GM12873 (cell line): ENCODE data around the gene TSHZ2.

Experiments
- TF ChIP-seq, protein P1 (sequence below): IDR thresholded peaks from 2 replicates; pipeline ENCODE4 v1.5.1; 2012; ENCODE audit warnings: low read depth, mild to moderate bottlenecking, moderate library complexity, low read length, control low read depth; ENCODE audit not compliant: insufficient read depth; ENCODE audit errors: missing control alignments

The TSHZ2 gene

GRCh38 chr20:52998268-52998667, 26.1 kb downstream of the TSHZ2 start:
- TF ChIP-seq, protein P1, sequence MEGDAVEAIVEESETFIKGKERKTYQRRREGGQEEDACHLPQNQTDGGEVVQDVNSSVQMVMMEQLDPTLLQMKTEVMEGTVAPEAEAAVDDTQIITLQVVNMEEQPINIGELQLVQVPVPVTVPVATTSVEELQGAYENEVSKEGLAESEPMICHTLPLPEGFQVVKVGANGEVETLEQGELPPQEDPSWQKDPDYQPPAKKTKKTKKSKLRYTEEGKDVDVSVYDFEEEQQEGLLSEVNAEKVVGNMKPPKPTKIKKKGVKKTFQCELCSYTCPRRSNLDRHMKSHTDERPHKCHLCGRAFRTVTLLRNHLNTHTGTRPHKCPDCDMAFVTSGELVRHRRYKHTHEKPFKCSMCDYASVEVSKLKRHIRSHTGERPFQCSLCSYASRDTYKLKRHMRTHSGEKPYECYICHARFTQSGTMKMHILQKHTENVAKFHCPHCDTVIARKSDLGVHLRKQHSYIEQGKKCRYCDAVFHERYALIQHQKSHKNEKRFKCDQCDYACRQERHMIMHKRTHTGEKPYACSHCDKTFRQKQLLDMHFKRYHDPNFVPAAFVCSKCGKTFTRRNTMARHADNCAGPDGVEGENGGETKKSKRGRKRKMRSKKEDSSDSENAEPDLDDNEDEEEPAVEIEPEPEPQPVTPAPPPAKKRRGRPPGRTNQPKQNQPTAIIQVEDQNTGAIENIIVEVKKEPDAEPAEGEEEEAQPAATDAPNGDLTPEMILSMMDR = no peak

GRCh38 chr20:52999040-52999439, 26.9 kb downstream of the TSHZ2 start:
- TF ChIP-seq, protein P1 = no peak

GRCh38 chr20:53001498-53002301, 29.5 kb downstream of the TSHZ2 start:
- TF ChIP-seq, protein P1 = no peak

DNA sequence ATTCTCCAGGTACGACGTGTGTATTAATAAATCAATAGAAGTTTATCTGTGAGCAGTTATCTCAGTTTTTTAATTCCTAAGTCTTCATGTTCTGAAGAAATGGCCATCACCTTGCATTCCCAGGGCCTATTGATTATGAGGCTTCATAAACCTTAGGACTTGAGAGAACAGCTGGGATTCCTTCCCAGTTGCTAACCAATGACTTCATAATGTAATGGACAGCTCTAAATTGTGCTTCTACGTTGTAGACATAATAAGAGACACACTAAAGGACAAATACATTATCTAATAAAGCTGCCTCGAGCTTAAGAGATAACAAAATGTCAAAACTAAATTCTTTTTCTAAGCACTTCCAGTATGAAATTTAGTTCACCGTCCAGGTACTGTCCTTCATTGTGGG, 30.6 kb downstream of the TSHZ2 start:
- TF ChIP-seq, protein P1 = no peak

DNA sequence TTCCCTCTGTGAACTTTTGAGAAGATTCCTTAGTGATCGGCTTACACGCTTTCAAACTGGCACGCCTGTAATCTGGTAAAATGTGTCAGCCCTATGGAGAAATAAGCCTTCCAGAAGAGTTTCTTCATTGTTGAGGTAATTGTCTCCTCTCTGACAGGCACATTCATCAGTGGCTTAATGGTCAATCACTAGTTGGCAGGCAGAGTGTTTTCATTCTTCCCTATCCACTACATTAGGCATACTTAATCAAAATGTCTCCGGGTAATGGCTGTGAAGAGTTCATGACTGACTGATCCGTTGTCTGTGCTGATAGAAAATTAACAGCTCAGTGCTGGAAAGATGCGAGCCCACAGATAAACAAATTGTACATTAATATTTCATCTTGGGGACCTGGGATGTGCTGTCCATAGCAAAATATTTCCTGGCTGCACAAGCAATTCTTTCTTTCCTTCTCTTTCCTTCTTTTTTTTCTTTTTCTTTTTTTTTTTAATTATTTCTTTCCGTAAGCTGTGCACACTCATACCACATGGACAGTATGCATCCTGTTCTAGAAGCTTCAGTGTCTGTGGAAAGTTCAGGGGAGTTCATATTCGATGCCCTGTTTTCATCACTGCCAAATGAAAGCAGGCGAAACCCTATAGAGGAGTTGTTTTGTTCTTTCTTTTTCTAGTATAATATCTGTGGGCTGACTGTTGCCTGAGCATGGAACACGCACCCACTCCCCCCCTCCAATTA, 31.4 kb downstream of the TSHZ2 start:
- TF ChIP-seq, protein P1 = no peak

GRCh38 chr20:53004267-53004813, 32.2 kb downstream of the TSHZ2 start:
- TF ChIP-seq, protein P1 = no peak

DNA sequence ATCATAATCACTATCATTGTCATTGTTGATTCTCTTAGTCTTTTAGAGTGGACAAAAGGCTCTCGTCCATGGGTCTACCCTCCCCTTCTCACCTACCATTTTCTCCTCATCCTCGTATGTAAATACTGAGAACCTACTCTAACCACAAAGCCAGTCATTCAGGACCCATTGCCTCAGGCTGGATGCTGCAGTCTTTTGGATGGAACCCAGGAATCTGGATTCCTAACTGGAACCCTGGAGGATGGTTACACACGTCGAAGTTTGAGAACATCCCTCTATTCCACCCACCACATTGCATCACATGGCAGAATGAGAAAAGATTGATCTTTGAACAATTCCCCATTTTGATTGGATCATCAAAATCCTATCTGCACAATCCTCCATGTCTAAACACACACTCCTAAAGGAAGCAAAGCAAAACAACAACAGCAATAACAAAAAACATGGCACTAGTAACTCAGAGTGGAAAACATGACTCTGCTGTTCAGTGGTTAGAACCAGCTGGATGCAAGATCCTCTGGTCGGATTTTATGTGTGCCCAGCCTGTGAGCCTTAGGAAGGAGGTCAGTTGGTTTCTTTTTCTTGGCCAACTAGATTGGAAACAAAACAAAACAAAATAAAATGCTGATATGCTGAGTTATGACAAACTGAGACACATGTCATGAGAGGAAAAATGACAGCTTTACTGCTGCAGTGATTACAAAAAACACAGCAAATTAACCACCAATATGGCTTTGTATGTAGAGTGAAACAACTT, 38.0 kb downstream of the TSHZ2 start:
- TF ChIP-seq, protein P1 = no peak
